ENCODE measurements around the gene HSPBP1.

HSPBP1 gene

DNA sequence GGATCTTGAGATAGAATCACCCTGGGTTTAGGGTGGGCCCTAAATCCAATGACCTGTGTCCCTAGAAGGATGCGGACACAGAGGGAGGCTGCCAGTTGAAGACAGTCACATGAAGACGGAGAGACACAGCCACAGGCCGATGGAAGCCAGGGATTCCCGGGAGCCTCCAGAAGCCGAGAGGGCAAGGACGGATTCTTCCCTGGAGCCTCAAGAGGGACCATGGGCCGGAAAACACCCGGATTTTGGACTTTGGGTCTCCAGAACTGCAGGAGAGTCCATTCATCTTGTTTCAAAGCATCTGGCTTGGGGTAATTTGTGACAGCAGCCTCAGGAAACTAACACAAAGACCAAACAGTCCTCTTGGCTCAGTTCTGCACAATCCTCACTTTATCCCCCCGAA is 53.6 kb downstream of the HSPBP1 start:
- no peak for TF ChIP-seq SIN3A (IDR thresholded peaks at IDR 0.05; ENCODE audit: borderline replicate concordance, insufficient read depth, low read length)
- TF ChIP-seq TAF1 (IDR thresholded peaks at IDR 0.05; ENCODE audit: borderline replicate concordance, insufficient read depth, low read length) = no peak
- no peak for TF ChIP-seq REST (IDR thresholded peaks at IDR 0.05; ENCODE audit: insufficient read depth in 1 of 2, low read depth in 2 of 2, low read length in 2 of 2)
- TF ChIP-seq FOXP2 (optimal IDR thresholded peaks at IDR 0.05; ENCODE audit: borderline replicate concordance, extremely low read depth, extremely low read length, insufficient read depth) = no peak
- TF ChIP-seq POLR2AphosphoS5 (IDR thresholded peaks at IDR 0.05; ENCODE audit: low read depth, low read length) = no peak

- 0 out of 2 replicates have a peak, but pooled peaks have one; percentile 27 for TF ChIP-seq POLR2AphosphoS5 (IDR thresholded peaks at IDR 0.05; ENCODE audit: low read depth, low read length)
- no peak for TF ChIP-seq SIN3A (IDR thresholded peaks at IDR 0.05; ENCODE audit: borderline replicate concordance, insufficient read depth, low read length)
- no peak for TF ChIP-seq REST (IDR thresholded peaks at IDR 0.05; ENCODE audit: insufficient read depth in 1 of 2, low read depth in 2 of 2, low read length in 2 of 2)
- TF ChIP-seq TAF1 (IDR thresholded peaks at IDR 0.05; ENCODE audit: borderline replicate concordance, insufficient read depth, low read length) = no peak
These were observed 54.4 kb downstream of the HSPBP1 start for GRCh38 chr19:55225415-55225958.

- TF ChIP-seq SIN3A (IDR thresholded peaks at IDR 0.05; ENCODE audit: borderline replicate concordance, insufficient read depth, low read length) = no peak
- TF ChIP-seq REST (IDR thresholded peaks at IDR 0.05; ENCODE audit: insufficient read depth in 1 of 2, low read depth in 2 of 2, low read length in 2 of 2) = no peak
- TF ChIP-seq TAF1 (IDR thresholded peaks at IDR 0.05; ENCODE audit: borderline replicate concordance, insufficient read depth, low read length) = no peak
- TF ChIP-seq FOXP2 (optimal IDR thresholded peaks at IDR 0.05; ENCODE audit: borderline replicate concordance, extremely low read depth, extremely low read length, insufficient read depth) = no peak
- no peak for TF ChIP-seq POLR2AphosphoS5 (IDR thresholded peaks at IDR 0.05; ENCODE audit: low read depth, low read length)
These were observed 55.8 kb downstream of the HSPBP1 start for GRCh38 chr19:55224038-55224665.

- TF ChIP-seq FOXP2 (optimal IDR thresholded peaks at IDR 0.05; ENCODE audit: borderline replicate concordance, extremely low read depth, extremely low read length, insufficient read depth) (no peak), REST (IDR thresholded peaks at IDR 0.05; ENCODE audit: insufficient read depth in 1 of 2, low read depth in 2 of 2, low read length in 2 of 2) (no peak), SIN3A (IDR thresholded peaks at IDR 0.05; ENCODE audit: borderline replicate concordance, insufficient read depth, low read length) (no peak), POLR2AphosphoS5 (IDR thresholded peaks at IDR 0.05; ENCODE audit: low read depth, low read length) (no peak; the same call in 1 of the 2 replicates), TAF1 (IDR thresholded peaks at IDR 0.05; ENCODE audit: borderline replicate concordance, insufficient read depth, low read length) (no peak)
These were observed 56.4 kb downstream of the HSPBP1 start for GRCh38 chr19:55223291-55224037.
